ENCODE measurements around the gene LRFN4.

DNA sequence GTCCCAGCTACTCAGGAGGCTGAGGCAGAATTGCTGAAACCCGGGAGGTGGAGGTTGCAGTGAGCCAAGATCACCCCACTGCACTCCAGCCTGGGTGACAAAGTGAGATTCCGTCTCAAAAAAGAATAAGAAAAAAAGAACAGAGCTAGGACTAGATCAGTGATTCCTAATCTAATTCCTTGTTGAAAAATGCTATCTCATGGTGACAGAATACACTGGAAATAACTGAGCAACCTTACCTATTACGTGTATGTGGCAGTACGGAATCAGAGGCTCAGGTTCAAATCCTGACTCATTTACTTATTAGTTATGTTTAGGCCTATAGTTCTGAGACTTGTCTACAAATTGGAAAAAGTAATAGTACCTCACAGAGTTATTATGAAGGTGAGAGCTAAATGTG is 33.2 kb upstream of the LRFN4 start:
- no peak for TF ChIP-seq POLR2A (IDR thresholded peaks at IDR 0.05; ENCODE audit: low read length)
- TF ChIP-seq GATA1 (IDR thresholded peaks at IDR 0.05; ENCODE audit: low read depth, low read length), result no peak
